22Rv1 (cell line): ENCODE data around the gene SGK1.

Experiments used
- H3K27ac ChIP-seq: fragments of 450-650 bp; 2 replicates; pipeline ENCODE4 v1.5.1; 2017
- CTCF ChIP-seq: fragments of 450-650 bp; IDR thresholded peaks from 2 replicates; pipeline ENCODE4 v1.5.1; 2017; ENCODE audit warnings: mild to moderate bottlenecking
- ZFX ChIP-seq: fragments of 450-650 bp; IDR thresholded peaks from 2 replicates; pipeline ENCODE4 v1.6.1; 2017; ENCODE audit warnings: antibody characterized with exemption, borderline replicate concordance

The SGK1 gene

GRCh38 chr6:134299236-134299635 lies 18.7 kb downstream of the SGK1 start:
- TF ChIP-seq ZFX (no peak), CTCF (no peak)
- H3K27ac ChIP-seq = no peak overlapping the region

- H3K27ac ChIP-seq = no peak overlapping the region
- TF ChIP-seq ZFX = no peak
- no peak for TF ChIP-seq CTCF
Measured at GRCh38 chr6:134296762-134297161, 21.1 kb downstream of the SGK1 start.

GRCh38 chr6:134295953-134296553 lies 21.9 kb downstream of the SGK1 start:
- TF ChIP-seq CTCF (no peak), ZFX (no peak)
- H3K27ac ChIP-seq = no peak overlapping the region

GRCh38 chr6:134293659-134294161 lies 24.2 kb downstream of the SGK1 start:
- H3K27ac ChIP-seq = no peak overlapping the region
- no peak for TF ChIP-seq ZFX
- TF ChIP-seq CTCF = no peak

- TF ChIP-seq ZFX (no peak), CTCF (no peak)
- no peak overlapping the region for H3K27ac ChIP-seq
Measured at GRCh38 chr6:134291156-134291555, 26.8 kb downstream of the SGK1 start.

- TF ChIP-seq CTCF (no peak), ZFX (no peak)
- H3K27ac ChIP-seq = no peak overlapping the region
Measured at GRCh38 chr6:134289204-134289575, 28.7 kb downstream of the SGK1 start.

GRCh38 chr6:134288538-134289203 lies 29.2 kb downstream of the SGK1 start:
- TF ChIP-seq ZFX (no peak), CTCF (no peak)
- no peak overlapping the region for H3K27ac ChIP-seq
